Endothelial cell of umbilical vein (primary cell): ENCODE measurements around the gene ADIPOR1. TPM values are rescaled to one million over a fixed set of nuclear protein-coding genes. Genes with fewer than 3 reads are reported as not detected.

Experiments used
- BruUV-seq: library from RNA; stranded (reverse); fragments of 400-500 nt; replicated peaks from 2 replicates; lab custom pipeline; 2021; lab: Mats Ljungman, UMichigan
- CTCF ChIA-PET: fragments of 300-600, 350-600 bp; sonication (Branson Sonifier 250); formaldehyde crosslinking; loops from one replicate; lab custom pipeline; 2021; ENCODE audit warnings: antibody characterized with exemption, inconsistent platforms; lab: Charles Lee
- POLR2A ChIA-PET: fragments of 300-600, 350-600 bp; sonication (Branson Sonifier 250); formaldehyde crosslinking; loops from one replicate; lab custom pipeline; 2021; ENCODE audit warnings: antibody characterized with exemption, inconsistent platforms; lab: Charles Lee
- DNase-seq: peaks from one replicate; pipeline ENCODE4 v3.0.0-alpha.2; 2011; ENCODE audit warnings: low read depth, low spot score
- FAIRE-seq: peaks from 2 replicates; lab custom pipeline; 2011; peaks lifted over from hg19 to GRCh38; lab: Jason Lieb, UNC
- H2AFZ ChIP-seq: 2 replicates; pipeline ENCODE4 v1.6.0; 2012; ENCODE audit warnings: low read depth, low read length, control low read depth, inconsistent platforms
- H3K27ac ChIP-seq: 2 replicates; pipeline ENCODE4 v1.5.1; 2011; ENCODE audit warnings: low read depth, mild to moderate bottlenecking, control low read depth, low read length, moderate library complexity; ENCODE audit not compliant: insufficient read depth
- H3K27me3 ChIP-seq, 2 experiments: 2 replicates each; pipeline versions ENCODE4 v1.6.0 to v1.6.1; 2011; ENCODE audit warnings: low read length in 2 of 2, mixed read lengths in 1 of 2; ENCODE audit not compliant: control insufficient read depth in 2 of 2, insufficient read depth in 2 of 2
- H3K36me3 ChIP-seq, 2 experiments: 2 replicates in 1 of 2; 3 replicates in 1 of 2; pipeline ENCODE4 v1.5.1; 2011; ENCODE audit warnings: low read length in 2 of 2, mild to moderate bottlenecking in 1 of 2, moderate library complexity in 1 of 2; ENCODE audit not compliant: control insufficient read depth in 2 of 2, insufficient read depth in 2 of 2; ENCODE audit errors: extremely low read depth in 1 of 2
- H3K4me1 ChIP-seq: 3 replicates; pipeline ENCODE4 v1.5.1; 2011; ENCODE audit warnings: mild to moderate bottlenecking, low read length; ENCODE audit not compliant: control insufficient read depth, insufficient read depth; ENCODE audit errors: extremely low read depth
- H3K4me2 ChIP-seq: 2 replicates; pipeline ENCODE4 v1.6.1; 2011; ENCODE audit warnings: low read length, control low read depth, mixed read lengths; ENCODE audit not compliant: insufficient read depth
- H3K4me3 ChIP-seq, 3 experiments: fragments of 200-600 bp in 1 of 3; sonication (generic), shearing (Covaris generic) in 1 of 3; replicated peaks in 1 of 3; 2 replicates each; pipeline ENCODE4 v1.5.1; 2011 to 2016; ENCODE audit warnings: control low read depth in 3 of 3, low read length in 3 of 3, mild to moderate bottlenecking in 2 of 3, inconsistent platforms in 1 of 3, low read depth in 1 of 3, moderate library complexity in 1 of 3; ENCODE audit not compliant: insufficient read depth in 1 of 3
- H3K79me2 ChIP-seq: 2 replicates; pipeline ENCODE4 v1.6.0; 2012; ENCODE audit warnings: low read length, inconsistent platforms; ENCODE audit not compliant: control insufficient read depth, insufficient read depth
- H3K9ac ChIP-seq: replicated peaks from 2 replicates; pipeline ENCODE3; 2011; ENCODE audit warnings: low read length, control low read depth; ENCODE audit not compliant: insufficient read depth; ENCODE audit errors: extremely low read depth
- H3K9me1 ChIP-seq: replicated peaks from 3 replicates; pipeline ENCODE4 v1.6.0; 2011; ENCODE audit warnings: mild to moderate bottlenecking, low read length; ENCODE audit not compliant: control insufficient read depth, insufficient read depth; ENCODE audit errors: extremely low read depth
- H3K9me3 ChIP-seq: replicated peaks from 2 replicates; pipeline ENCODE4 v1.5.1; 2012; ENCODE audit warnings: low read length, inconsistent platforms; ENCODE audit not compliant: control insufficient read depth, insufficient read depth
- H4K20me1 ChIP-seq: replicated peaks from 2 replicates; pipeline ENCODE3; 2011; ENCODE audit warnings: mild to moderate bottlenecking, low read length; ENCODE audit not compliant: control insufficient read depth, insufficient read depth; ENCODE audit errors: extremely low read depth
- CTCF ChIP-seq, 2 donors: IDR thresholded peaks; 1 replicate in 1 of 2; 2 replicates in 1 of 2; pipeline ENCODE4 v1.5.1; 2011; ENCODE audit warnings: low read length in 2 of 2, mild to moderate bottlenecking in 2 of 2, moderate library complexity in 2 of 2, control low read depth in 1 of 2, inconsistent platforms in 1 of 2, low read depth in 1 of 2; ENCODE audit not compliant: insufficient read depth in 1 of 2; ENCODE audit errors: extremely low read depth in 1 of 2
- EZH2 ChIP-seq: IDR thresholded peaks from 2 replicates; pipeline ENCODE4 v1.6.1; 2012; ENCODE audit warnings: borderline replicate concordance, low read depth, mild to moderate bottlenecking, moderate library complexity, low read length, inconsistent platforms; ENCODE audit not compliant: severe bottlenecking
- FOS ChIP-seq: IDR thresholded peaks from 2 replicates; pipeline ENCODE4 v1.6.1; 2011; ENCODE audit warnings: mild to moderate bottlenecking, low read length, moderate library complexity, borderline replicate concordance; ENCODE audit not compliant: insufficient read depth
- GATA2 ChIP-seq: IDR thresholded peaks from 2 replicates; pipeline ENCODE4 v1.7.0; 2011; ENCODE audit warnings: low read depth, mild to moderate bottlenecking, moderate library complexity, mixed read lengths, low read length; ENCODE audit not compliant: insufficient read length, insufficient read depth
- JUN ChIP-seq: IDR thresholded peaks from 2 replicates; pipeline ENCODE4 v1.6.1; 2011; ENCODE audit warnings: borderline replicate concordance, low read depth; ENCODE audit not compliant: insufficient read length, insufficient read depth
- MYC ChIP-seq: IDR thresholded peaks from one replicate; pipeline ENCODE4 v1.6.1; 2011; ENCODE audit warnings: mild to moderate bottlenecking, low read depth, low read length
- POLR2A ChIP-seq: IDR thresholded peaks from 2 replicates; pipeline ENCODE4 v1.6.1; 2012; ENCODE audit warnings: low read depth, mild to moderate bottlenecking, control low read depth, low read length
- POLR2AphosphoS5 ChIP-seq: IDR thresholded peaks from 2 replicates; pipeline ENCODE4 v1.6.1; 2012; ENCODE audit warnings: low read depth, mild to moderate bottlenecking, control low read depth, low read length, moderate library complexity; ENCODE audit not compliant: insufficient read depth
- dilution Hi-C: fragments of 300-500 bp; cut with MboI; formaldehyde crosslinking; loops from one replicate; pipeline ENCODE4 v1.15.0; 2019; ENCODE audit warnings: low sequenced_read_pairs; ENCODE audit not compliant: extremely low pct_ligation_motif_present
- intact Hi-C: fragments of 100-400 bp; cut with micrococcal nuclease; formaldehyde crosslinking; loops from one replicate; pipeline ENCODE4 v1.10.0; 2022
- polyA plus RNA-seq, 4 experiments: library from polyadenylated mRNA; depleted of rRNA in 3 of 4; stranded (reverse) in 3 of 4; unstranded in 1 of 4; fragments of >200 nt; gene quantifications; 2 replicates each; pipeline versions ENCODE4 v1.2.1 to v1.2.3, GENCODE V29; 2011 to 2012; ENCODE audit warnings: missing spikeins in 1 of 4
- total RNA-seq: library from RNA; stranded (reverse); gene quantifications from 2 replicates; pipeline ENCODE4 v1.2.3, GENCODE V29; 2021
- TF ChIP-seq, protein P1 (sequence below): IDR thresholded peaks from 2 replicates; pipeline ENCODE4 v1.6.1; 2011; ENCODE audit not compliant: insufficient read depth, insufficient read length

ADIPOR1 gene
- total and polyA plus RNA-seq, 2 donors (not counting 3 experiments of a cell fraction or from before 2014, with no cell fraction given) = 67.2 to 135 TPM

- no peaks in the 10 kb centered on the region for H3K4me1 ChIP-seq
- FAIRE-seq = no peak
- intact Hi-C loops (no loop called here), dilution Hi-C loops (no loop called here)
- no peak overlapping the region for H2AFZ ChIP-seq
- no TSS peak for BruUV-seq
- ChIA-PET CTCF (no interaction called here), POLR2A (no interaction called here)
- H3K27ac ChIP-seq = no peak overlapping the region
- no peaks in the 10 kb centered on the region for H3K9me1 ChIP-seq
- no peaks in the 10 kb centered on the region for H3K79me2 ChIP-seq
- no peak for TF ChIP-seq FOS
- TF ChIP-seq CTCF (IDR thresholded peaks at IDR 0.05; ENCODE audit: extremely low read depth in 1 of 2, insufficient read depth in 1 of 2, low read depth in 1 of 2, low read length in 2 of 2) = no peak
- no peak for TF ChIP-seq GATA2
- no peak for TF ChIP-seq EZH2
- TF ChIP-seq POLR2A = no peak
- no peak for TF ChIP-seq MYC
- no peak for TF ChIP-seq POLR2AphosphoS5
- TF ChIP-seq, protein P1, sequence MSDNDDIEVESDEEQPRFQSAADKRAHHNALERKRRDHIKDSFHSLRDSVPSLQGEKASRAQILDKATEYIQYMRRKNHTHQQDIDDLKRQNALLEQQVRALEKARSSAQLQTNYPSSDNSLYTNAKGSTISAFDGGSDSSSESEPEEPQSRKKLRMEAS = no peak
- TF ChIP-seq JUN = no peak
- H4K20me1 ChIP-seq = no peaks in the 10 kb centered on the region
- H3K4me3 ChIP-seq = no peak overlapping the region
- H3K36me3 ChIP-seq = peaks cover 6 to 10% of the 10 kb centered on the region in 2 experiments
- no peaks in the 10 kb centered on the region for H3K9me3 ChIP-seq
- H3K9ac ChIP-seq = no peak overlapping the region
- H3K4me2 ChIP-seq = no peak overlapping the region
- H3K27me3 ChIP-seq = no peaks in the 10 kb centered on the region
- no peak for DNase-seq
Measured at GRCh38 chr1:202908998-202909397, 49.1 kb downstream of the ADIPOR1 start.
